K562 (cell line): ENCODE measurements around the gene NDOR1. TPM values are rescaled to one million over a fixed set of nuclear protein-coding genes. Genes with fewer than 3 reads are reported as not detected.
A peak's percentile ranks its signal among the peaks of the same experiment; 100 is the strongest.

ENCODE experiments used
- BRCA1 ChIP-seq, 2 experiments: fragments of 450-650 bp in 1 of 2; sonication (generic) in 1 of 2; formaldehyde crosslinking in 1 of 2; IDR thresholded peaks; 2 replicates each; pipeline versions ENCODE4 v1.5.0 to v1.6.1; 2017 to 2020; ENCODE audit warnings: mild to moderate bottlenecking in 1 of 2, missing genetic modification reagents in 1 of 2
- ETV1 ChIP-seq: fragments of 450-650 bp; conservative IDR thresholded peaks from 2 replicates; pipeline ENCODE4 v1.6.1; 2016; ENCODE audit warnings: missing genetic modification characterization, control low read depth, low read depth, missing compliant biosample characterization
- ETV5 ChIP-seq: sonication (generic); formaldehyde crosslinking; IDR thresholded peaks from 2 replicates; pipeline ENCODE4 v1.4.0; 2020; ENCODE audit warnings: low read depth, mild to moderate bottlenecking, missing genetic modification reagents
- FOXJ2 ChIP-seq: fragments of 200-800 bp; sonication (Bioruptor generic); IDR thresholded peaks from 2 replicates; pipeline ENCODE4 v1.6.1; 2016; ENCODE audit warnings: missing genetic modification characterization, missing compliant biosample characterization
- LARP7 ChIP-seq: fragments of 450-650 bp; IDR thresholded peaks from 2 replicates; pipeline ENCODE4 v1.6.1; 2016
- MAZ ChIP-seq, 2 experiments: fragments of 450-650 bp in 1 of 2; sonication (generic) in 1 of 2; formaldehyde crosslinking; IDR thresholded peaks in 1 of 2; conservative IDR thresholded peaks in 1 of 2; 2 replicates each; pipeline versions ENCODE4 v1.4.0 to v1.5.0; 2020; ENCODE audit warnings: mild to moderate bottlenecking in 1 of 2, missing genetic modification reagents in 1 of 2
- MCM7 ChIP-seq, 2 experiments: fragments of 450-650 bp; IDR thresholded peaks; 2 replicates each; pipeline ENCODE4 v1.6.1; 2016 to 2018
- MTA1 ChIP-seq: fragments of 450-650 bp; IDR thresholded peaks from 2 replicates; pipeline ENCODE4 v1.6.1; 2017; ENCODE audit warnings: borderline replicate concordance
- NELFE ChIP-seq: IDR thresholded peaks from 2 replicates; pipeline ENCODE4 v1.6.1; 2011; ENCODE audit warnings: mild to moderate bottlenecking; ENCODE audit not compliant: insufficient read depth, insufficient read length
- NFE2 ChIP-seq: IDR thresholded peaks from 2 replicates; pipeline ENCODE4 v1.6.1; 2014; ENCODE audit warnings: antibody characterized with exemption, low read depth
- PURB ChIP-seq: sonication (generic); formaldehyde crosslinking; IDR thresholded peaks from 2 replicates; pipeline ENCODE4 v1.9.0; 2021; ENCODE audit warnings: low read depth, mild to moderate bottlenecking, missing genetic modification reagents
- SMAD3 ChIP-seq: fragments of 450-650 bp; formaldehyde crosslinking; conservative IDR thresholded peaks from 2 replicates; pipeline ENCODE4 v1.4.0; 2020; ENCODE audit warnings: mild to moderate bottlenecking
- SMARCB1 ChIP-seq: IDR thresholded peaks from 2 replicates; pipeline ENCODE4 v1.6.1; 2011; ENCODE audit warnings: improper control_type of control experiment, low read depth; ENCODE audit not compliant: insufficient read length
- SMARCE1 ChIP-seq: fragments of 450-650 bp; IDR thresholded peaks from 2 replicates; pipeline ENCODE4 v1.7.1; 2016; ENCODE audit warnings: mild to moderate bottlenecking
- SNIP1 ChIP-seq: fragments of 450-650 bp; IDR thresholded peaks from 2 replicates; pipeline ENCODE4 v1.7.1; 2017; ENCODE audit warnings: low read depth, mild to moderate bottlenecking
- TEAD4 ChIP-seq, 2 experiments: sonication (generic) in 1 of 2; formaldehyde crosslinking in 1 of 2; IDR thresholded peaks; 2 replicates each; pipeline versions ENCODE4 v1.6.1 to v1.8.0; 2012 to 2022; ENCODE audit warnings: borderline replicate concordance in 1 of 2, inconsistent platforms in 1 of 2, low read length in 1 of 2, mild to moderate bottlenecking in 1 of 2, missing genetic modification reagents in 1 of 2
- YBX1 ChIP-seq: fragments of 450-650 bp; IDR thresholded peaks from 2 replicates; pipeline ENCODE4 v1.7.1; 2016; ENCODE audit warnings: mild to moderate bottlenecking
- ZC3H8 ChIP-seq: fragments of 450-650 bp; IDR thresholded peaks from 2 replicates; pipeline ENCODE4 v1.6.1; 2017
- ZNF436 ChIP-seq: fragments of 250-450, 450-650 bp; sonication (Bioruptor Pico); formaldehyde crosslinking; IDR thresholded peaks from 2 replicates; pipeline ENCODE4 v1.7.0; 2020; ENCODE audit warnings: mild to moderate bottlenecking
- ZNF586 ChIP-seq: fragments of 450-650 bp; formaldehyde crosslinking; conservative IDR thresholded peaks from 2 replicates; pipeline ENCODE4 v1.4.0; 2020; ENCODE audit warnings: mild to moderate bottlenecking, moderate library complexity
- polyA plus RNA-seq, 8 experiments: library from polyadenylated mRNA; depleted of rRNA in 4 of 8; stranded (reverse) in 5 of 8; unstranded in 3 of 8; fragments of >200 nt; fragmentation: Nextera tagmentation in 2 of 8; fragmentation: Illumina TruSeq in 1 of 8; extraction: Ambion mirVana in 2 of 8; extraction: Trizol in 1 of 8; gene quantifications; 2 replicates each; pipeline versions ENCODE4 v1.2.1 to v1.2.3, GENCODE V29; 2011 to 2014; ENCODE audit warnings: inconsistent platforms in 1 of 8, missing spikeins in 1 of 8
- total RNA-seq, 7 experiments: library from RNA; depleted of rRNA in 6 of 7; stranded (reverse); fragments of >200 nt in 6 of 7; fragmentation: Illumina TruSeq in 2 of 7; extraction: Trizol in 2 of 7; gene quantifications; 2 replicates each; pipeline versions ENCODE4 v1.2.1 to v1.2.3, GENCODE V29; 2011 to 2021; ENCODE audit warnings: low replicate concordance in 1 of 7
- TF ChIP-seq, protein P1 (sequence below): fragments of 450-650 bp; formaldehyde crosslinking; conservative IDR thresholded peaks from 2 replicates; pipeline ENCODE4 v1.4.0; 2022; ENCODE audit warnings: mild to moderate bottlenecking, missing genetic modification characterization
- TF ChIP-seq, protein P2 (sequence below), 2 experiments: IDR thresholded peaks in 1 of 2; conservative IDR thresholded peaks in 1 of 2; 2 replicates each; pipeline ENCODE4 v1.6.1; 2016; ENCODE audit warnings: low read depth in 2 of 2, mild to moderate bottlenecking in 1 of 2, missing compliant biosample characterization in 1 of 2, missing genetic modification characterization in 1 of 2, moderate library complexity in 1 of 2
- TF ChIP-seq, protein P3 (sequence below), 2 experiments: fragments of 450-650 bp in 1 of 2; sonication (generic) in 1 of 2; formaldehyde crosslinking; conservative IDR thresholded peaks; 2 replicates each; pipeline versions ENCODE4 v1.4.0 to v1.8.1; 2020 to 2022; ENCODE audit warnings: mild to moderate bottlenecking in 1 of 2, missing genetic modification reagents in 1 of 2
- TF ChIP-seq, protein P4 (sequence below): fragments of 250-450 bp; sonication (Bioruptor Pico); IDR thresholded peaks from 2 replicates; pipeline ENCODE4 v1.8.0; 2021; ENCODE audit warnings: mild to moderate bottlenecking, moderate library complexity

The NDOR1 gene
- total and polyA plus RNA-seq, 9 of the 15 experiments (the other 6 are each of a cell fraction or from before 2014, with no cell fraction given), result 0.06 to 36.9 (median 6.9) TPM

DNA sequence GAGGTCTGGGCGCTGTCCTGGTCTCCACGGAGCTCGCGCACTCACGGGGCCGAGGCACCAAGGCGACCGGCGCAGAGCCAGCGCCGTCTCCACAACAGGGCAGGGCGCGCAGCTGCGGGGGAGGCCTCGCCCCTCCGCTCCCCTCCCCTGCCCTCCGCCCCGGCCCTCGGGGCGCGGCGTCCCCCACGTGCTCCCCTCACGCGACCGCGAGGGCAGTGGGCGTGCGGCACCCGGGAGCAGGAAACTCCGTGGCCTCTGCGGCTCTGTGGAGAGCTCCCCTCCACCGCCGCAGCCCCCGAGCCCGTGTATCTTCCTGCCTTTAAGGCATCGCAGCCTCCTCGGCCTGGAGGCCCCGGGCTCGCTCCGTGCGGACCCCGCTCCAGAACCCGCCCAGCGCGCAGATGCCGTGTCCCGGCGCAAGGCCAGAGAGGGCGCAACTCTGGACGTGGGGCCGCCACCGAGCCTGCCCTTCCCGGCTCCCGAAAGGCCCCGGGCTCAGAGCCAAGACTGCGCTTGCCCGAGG lies 34.9 kb downstream of the NDOR1 start (continued):
- TF ChIP-seq, protein P1, sequence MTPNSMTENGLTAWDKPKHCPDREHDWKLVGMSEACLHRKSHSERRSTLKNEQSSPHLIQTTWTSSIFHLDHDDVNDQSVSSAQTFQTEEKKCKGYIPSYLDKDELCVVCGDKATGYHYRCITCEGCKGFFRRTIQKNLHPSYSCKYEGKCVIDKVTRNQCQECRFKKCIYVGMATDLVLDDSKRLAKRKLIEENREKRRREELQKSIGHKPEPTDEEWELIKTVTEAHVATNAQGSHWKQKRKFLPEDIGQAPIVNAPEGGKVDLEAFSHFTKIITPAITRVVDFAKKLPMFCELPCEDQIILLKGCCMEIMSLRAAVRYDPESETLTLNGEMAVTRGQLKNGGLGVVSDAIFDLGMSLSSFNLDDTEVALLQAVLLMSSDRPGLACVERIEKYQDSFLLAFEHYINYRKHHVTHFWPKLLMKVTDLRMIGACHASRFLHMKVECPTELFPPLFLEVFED, result no peak
- TF ChIP-seq ETV5 (CRISPR knock-in tag), result peak; percentile 68; the same call in 1 of the 2 replicates
- no peak for TF ChIP-seq LARP7
- no peak for TF ChIP-seq MCM7 (IDR thresholded peaks at IDR 0.05)
- no peak for TF ChIP-seq NFE2
- TF ChIP-seq ETV1 (tag), result no peak
- TF ChIP-seq ZNF586 (CRISPR knock-in tag), result no peak
- TF ChIP-seq SNIP1, result no peak
- peak; percentile 99 for TF ChIP-seq FOXJ2 (tag)
- peak; percentile 92 to 98 for TF ChIP-seq MAZ (CRISPR knock-in tag; conservative IDR thresholded peaks at IDR 0.05 in 1 of 2, IDR thresholded peaks at IDR 0.05 in 1 of 2)
- TF ChIP-seq YBX1, result no peak
- TF ChIP-seq, protein P2, sequence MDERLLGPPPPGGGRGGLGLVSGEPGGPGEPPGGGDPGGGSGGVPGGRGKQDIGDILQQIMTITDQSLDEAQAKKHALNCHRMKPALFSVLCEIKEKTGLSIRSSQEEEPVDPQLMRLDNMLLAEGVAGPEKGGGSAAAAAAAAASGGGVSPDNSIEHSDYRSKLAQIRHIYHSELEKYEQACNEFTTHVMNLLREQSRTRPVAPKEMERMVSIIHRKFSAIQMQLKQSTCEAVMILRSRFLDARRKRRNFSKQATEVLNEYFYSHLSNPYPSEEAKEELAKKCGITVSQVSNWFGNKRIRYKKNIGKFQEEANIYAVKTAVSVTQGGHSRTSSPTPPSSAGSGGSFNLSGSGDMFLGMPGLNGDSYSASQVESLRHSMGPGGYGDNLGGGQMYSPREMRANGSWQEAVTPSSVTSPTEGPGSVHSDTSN (CRISPR knock-in tag; IDR thresholded peaks at IDR 0.05; ENCODE audit: low read depth), result no peak
- TF ChIP-seq, protein P2 (tag; conservative IDR thresholded peaks at IDR 0.05; ENCODE audit: low read depth), result no peak
- TF ChIP-seq SMARCB1, result no peak
- TF ChIP-seq SMAD3 (CRISPR knock-in tag), result 0 out of 2 replicates have a peak, but pooled peaks have one; percentile 33
- peak; percentile 75 for TF ChIP-seq MTA1
- TF ChIP-seq, protein P3, sequence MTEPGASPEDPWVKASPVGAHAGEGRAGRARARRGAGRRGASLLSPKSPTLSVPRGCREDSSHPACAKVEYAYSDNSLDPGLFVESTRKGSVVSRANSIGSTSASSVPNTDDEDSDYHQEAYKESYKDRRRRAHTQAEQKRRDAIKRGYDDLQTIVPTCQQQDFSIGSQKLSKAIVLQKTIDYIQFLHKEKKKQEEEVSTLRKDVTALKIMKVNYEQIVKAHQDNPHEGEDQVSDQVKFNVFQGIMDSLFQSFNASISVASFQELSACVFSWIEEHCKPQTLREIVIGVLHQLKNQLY (CRISPR knock-in tag; conservative IDR thresholded peaks at IDR 0.05), result peak in 1 of 2 experiments; percentile 80; a peak in 1 of 4 replicates
- TF ChIP-seq PURB (CRISPR knock-in tag), result no peak
- no peak for TF ChIP-seq NELFE
- TF ChIP-seq SMARCE1, result no peak
- TF ChIP-seq BRCA1 (IDR thresholded peaks at IDR 0.05), result no peak
- TF ChIP-seq BRCA1 (CRISPR knock-in tag; IDR thresholded peaks at IDR 0.05), result no peak
- TF ChIP-seq ZNF436 (CRISPR knock-in tag), result no peak
- TF ChIP-seq TEAD4 (IDR thresholded peaks at IDR 0.05; ENCODE audit: low read length), result peak; percentile 18; the same call in 1 of the 2 replicates
- TF ChIP-seq TEAD4 (CRISPR knock-in tag; IDR thresholded peaks at IDR 0.05; ENCODE audit: borderline replicate concordance), result no peak
- TF ChIP-seq, protein P4, sequence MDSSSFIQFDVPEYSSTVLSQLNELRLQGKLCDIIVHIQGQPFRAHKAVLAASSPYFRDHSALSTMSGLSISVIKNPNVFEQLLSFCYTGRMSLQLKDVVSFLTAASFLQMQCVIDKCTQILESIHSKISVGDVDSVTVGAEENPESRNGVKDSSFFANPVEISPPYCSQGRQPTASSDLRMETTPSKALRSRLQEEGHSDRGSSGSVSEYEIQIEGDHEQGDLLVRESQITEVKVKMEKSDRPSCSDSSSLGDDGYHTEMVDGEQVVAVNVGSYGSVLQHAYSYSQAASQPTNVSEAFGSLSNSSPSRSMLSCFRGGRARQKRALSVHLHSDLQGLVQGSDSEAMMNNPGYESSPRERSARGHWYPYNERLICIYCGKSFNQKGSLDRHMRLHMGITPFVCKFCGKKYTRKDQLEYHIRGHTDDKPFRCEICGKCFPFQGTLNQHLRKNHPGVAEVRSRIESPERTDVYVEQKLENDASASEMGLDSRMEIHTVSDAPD (CRISPR knock-in tag), result no peak; the same call in 1 of the 2 replicates
- TF ChIP-seq ZC3H8, result no peak
